Muscle of arm (tissue), 12 donors: ENCODE results near the gene SLC35A4. TPM values are rescaled to one million over a fixed set of nuclear protein-coding genes. Genes with fewer than 3 reads are reported as not detected.
A peak's percentile ranks its signal among the peaks of the same experiment; 100 is the strongest.
"Not testable (repeated sequence)": the region's sequence is repeated elsewhere in the genome, so short reads cannot be mapped to it uniquely, and the experiment has no call there.

Experiments
- DNase-seq: peaks from one replicate; pipeline ENCODE4 v3.0.0-alpha.2; 2013
- polyA plus RNA-seq, 12 donors: library from polyadenylated mRNA; unstranded; fragments of 120-200 nt; gene quantifications; one replicate each; pipeline ENCODE4 v1.2.1, GENCODE V29; 2013; ENCODE audit not compliant: insufficient read length in 12 of 12

SLC35A4 gene
- polyA plus RNA-seq, 12 donors = 35.4 to 65.9 (median 56.3) TPM; not detected in 1

DNA sequence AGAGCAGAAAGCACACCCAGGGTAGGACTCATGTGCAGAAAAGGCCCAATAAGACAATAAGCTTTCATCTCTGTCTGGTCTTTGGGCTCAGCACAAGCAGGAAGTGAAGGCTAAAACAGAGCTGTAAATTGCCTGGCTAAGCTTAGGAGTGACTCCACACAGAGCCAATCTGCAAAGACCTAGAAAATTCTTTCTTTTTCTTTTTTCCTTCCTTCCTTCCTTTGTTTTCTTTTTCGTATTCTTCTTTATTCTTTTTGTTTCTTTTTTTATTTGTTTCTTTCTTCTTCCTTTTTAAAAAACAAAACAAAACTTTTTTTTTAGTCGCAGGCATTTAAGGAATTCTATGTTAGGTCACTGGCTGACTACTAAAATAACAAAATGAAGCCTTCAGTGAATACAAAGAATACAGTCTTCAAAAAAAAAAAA, 12.2 kb downstream of the SLC35A4 start:
- DNase-seq = no peak

DNA sequence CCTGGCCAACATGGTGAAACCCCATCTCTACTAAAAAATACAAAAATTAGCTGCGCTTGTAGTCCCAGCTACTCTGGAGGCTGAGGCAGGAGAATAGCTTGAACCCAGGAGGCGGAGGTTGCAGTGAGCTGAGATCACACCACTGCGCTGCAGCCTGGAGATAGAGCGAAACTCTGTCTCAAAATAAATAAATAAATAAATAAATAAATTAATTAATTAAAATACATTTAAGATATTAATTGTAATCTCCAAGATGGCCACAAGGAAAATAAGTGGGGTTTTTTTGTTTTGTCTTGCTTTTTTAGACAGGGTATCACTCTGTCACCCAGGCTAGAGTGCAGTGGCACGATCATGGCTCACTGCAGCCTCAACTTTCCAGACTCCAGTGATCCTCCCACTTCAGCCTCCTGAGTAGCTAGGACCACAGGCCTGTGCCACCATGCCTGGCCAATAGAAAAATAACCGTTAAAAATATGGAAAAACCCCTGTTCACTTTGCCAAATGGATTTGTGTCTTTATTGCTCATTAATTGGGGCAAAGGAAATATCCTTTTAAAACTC, 14.6 kb downstream of the SLC35A4 start:
- DNase-seq = not testable (repeated sequence)

DNA sequence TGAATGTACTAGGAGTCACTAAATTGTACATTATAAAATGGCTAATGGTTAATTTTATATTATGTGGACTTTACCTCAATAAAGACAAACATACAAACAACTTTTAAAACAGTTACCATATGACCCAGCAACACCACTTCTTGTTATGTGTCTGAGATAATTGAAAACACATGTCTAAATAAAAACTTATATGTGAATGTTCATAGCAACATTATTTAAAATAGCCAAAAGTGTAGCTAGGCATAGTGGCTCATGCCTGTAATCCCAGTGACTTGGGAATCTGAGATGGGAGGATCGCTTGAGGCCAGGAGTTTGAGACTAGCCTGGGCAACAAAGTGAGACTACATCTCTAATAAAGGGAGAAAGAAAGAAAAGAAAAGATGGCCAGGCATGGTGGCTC, 22.9 kb downstream of the SLC35A4 start:
- DNase-seq = no peak

DNA sequence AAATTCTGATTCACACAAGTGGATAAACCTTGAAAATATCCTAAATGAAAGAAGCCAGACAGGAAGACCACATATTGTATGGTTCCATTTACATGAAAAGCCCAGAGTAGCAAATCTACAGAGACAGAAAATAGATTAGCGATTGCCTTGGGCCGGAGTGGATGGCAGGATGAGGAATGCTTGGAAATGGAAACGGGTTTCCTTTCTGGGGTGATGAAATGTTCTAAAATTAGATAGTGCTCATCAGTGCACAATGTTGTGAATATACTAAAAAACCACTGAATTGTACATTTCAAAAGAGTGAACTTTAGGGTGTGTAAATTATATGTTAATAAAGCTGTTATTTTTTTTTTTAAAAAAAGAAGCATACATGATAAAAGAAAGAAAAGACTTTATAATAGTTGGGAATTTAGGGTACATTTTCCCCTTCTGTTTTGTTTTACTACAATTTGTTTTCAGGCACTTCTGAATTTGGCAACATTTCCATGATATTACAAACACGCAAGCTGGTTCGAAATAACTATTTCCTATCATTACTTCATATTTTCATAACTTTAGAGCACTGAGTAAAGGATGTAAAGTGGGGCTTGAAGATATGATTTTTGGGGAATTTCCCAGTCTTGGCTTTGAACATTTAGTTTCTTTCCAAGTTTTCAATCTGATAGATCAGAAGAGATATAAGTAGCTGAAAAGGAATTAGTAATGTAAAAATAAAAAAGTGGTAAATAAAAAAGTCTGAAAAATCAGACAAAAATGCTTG, 23.9 kb downstream of the SLC35A4 start:
- DNase-seq = no peak

DNA sequence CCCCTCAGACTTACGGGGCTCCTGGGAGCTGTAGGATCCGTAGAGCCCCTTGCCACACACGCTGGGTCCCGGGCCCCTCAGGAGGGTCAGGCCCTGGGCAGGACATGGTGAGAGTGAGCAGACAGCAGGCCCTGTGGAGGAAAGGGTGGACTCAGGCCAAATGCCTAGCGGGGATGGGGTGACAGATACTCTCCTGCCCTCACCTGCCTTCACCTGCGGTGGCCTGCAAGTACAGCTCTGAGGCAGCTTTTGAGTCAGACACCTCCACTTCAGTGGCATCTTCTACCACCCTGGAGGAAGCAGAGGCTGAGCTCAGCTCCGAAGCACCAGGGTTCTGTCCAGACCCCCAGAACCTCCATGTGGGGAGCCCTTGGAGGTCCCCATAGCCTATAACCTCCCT, 26.2 kb downstream of the SLC35A4 start:
- no peak for DNase-seq

DNA sequence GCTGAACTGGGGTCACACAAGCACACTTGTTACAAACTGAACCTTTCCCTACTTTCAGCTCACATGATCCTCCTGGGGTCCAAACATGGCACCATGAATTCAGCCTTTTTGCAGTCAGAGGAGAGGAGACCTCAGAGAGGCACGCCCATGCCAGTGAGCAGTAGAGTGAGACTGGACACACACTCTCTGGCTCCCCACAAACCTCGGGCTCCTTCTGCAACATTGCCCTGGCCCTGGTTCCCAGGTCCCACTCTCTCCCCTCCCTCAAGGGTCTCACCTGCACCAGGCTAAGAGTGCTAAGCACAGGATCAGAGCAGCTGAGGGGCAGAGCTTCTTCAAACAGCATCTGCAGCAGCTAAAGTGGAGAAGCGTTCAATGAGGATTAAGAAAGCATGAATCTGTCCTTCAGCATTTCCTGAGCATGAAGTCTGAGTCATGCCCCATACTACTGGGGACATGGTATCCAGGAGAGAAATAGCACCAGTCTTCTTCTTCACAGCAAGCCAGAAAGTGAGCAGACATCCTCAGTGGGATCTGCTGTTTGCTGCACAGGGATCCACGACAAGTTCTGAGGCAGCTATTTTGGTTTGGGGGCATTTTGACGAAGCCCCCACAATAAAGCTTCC, 27.2 kb downstream of the SLC35A4 start:
- no peak for DNase-seq

DNA sequence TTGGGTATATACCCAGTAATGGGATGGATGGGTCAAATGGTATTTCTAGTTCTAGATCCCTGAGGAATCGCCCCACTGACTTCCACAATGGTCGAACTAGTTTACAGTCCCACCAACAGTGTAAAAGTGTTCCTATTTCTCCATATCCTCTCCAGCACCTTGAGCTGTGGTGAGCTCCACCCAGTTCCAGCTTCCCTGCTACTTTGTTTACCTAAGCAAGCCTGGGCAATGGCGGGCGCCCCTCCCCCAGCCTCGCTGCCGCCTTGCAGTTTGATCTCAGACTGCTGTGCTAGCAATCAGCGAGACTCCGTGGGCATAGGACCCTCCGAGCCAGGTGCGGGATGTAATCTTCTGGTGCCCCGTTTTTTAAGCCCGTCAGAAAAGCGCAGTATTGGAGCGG, 28.4 kb downstream of the SLC35A4 start:
- not testable (repeated sequence) for DNase-seq

DNA sequence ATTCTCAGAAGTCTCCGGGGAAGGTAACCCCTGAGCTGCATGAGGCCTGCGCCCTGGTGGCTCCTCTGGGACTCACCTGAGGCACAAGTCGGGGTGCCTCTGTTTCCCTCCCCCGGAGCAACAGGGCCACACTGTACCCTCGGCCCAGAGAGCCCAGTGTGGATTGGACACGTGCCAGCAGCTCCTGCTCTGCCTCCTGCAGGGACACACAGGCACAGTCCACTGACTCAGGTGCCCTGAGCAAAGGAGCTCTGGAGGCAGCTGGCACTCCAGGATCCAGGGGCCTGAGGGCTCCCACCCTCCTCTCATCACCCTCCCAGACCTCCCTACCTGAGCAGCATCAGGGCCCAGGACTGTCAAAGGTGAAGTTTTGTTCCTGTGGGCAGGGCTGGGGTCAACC, 29.5 kb downstream of the SLC35A4 start:
- DNase-seq = no peak

DNA sequence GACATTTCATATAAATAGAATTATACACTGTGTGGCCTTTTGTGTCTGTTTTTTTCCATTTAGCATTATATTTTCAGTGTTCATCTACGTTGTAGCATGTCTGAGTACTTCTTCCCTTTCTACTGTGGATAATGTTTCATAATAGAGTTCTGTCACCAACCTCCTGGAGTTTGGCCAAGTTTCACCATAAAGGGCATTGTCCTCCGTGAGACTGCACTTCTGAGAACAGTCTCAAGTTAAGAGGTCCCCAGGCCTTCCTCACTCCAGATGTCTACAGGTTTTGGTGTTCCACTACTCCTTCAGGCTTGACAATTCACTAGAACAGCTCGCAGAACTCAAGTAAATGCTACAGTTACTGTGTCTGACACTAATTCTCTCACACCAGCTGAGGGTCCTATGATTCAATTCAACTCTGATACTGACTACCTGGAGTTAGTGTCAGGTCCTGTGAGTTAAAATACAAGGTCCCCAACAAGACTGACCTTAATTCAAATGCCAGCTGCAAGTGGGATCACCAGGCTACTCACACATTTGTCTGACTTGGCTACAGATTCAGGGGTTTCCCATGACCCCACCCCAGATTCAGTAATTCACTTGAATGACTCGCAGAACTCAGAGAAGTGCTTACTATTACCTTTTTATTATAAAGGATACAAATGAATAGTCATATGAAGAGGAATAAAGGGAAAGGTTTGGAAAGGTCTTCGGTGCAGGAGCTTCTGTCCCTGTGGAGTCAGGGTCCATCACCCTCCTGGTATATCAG, 31.1 kb downstream of the SLC35A4 start:
- peak; percentile 37 for DNase-seq

DNA sequence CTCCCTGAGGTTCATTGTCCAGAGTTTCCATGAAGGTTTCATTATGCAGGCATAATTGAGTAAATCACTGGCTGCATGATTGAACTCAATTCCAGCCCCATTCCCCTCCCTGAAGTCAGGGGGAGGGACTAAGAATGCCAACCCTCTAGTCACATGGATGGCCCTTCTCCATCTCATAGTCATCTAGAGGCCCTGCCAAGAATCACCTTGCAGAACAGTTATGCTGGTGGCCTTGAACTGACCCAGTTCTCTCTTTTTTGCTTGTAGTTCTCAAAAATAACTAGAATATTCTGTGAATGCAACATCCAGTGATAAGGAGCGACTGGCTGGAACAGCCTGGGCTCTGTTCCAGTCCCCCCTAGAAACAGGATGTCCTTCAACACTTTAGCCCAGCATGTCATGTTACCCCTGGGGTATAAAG, 31.7 kb downstream of the SLC35A4 start:
- DNase-seq = no peak

DNA sequence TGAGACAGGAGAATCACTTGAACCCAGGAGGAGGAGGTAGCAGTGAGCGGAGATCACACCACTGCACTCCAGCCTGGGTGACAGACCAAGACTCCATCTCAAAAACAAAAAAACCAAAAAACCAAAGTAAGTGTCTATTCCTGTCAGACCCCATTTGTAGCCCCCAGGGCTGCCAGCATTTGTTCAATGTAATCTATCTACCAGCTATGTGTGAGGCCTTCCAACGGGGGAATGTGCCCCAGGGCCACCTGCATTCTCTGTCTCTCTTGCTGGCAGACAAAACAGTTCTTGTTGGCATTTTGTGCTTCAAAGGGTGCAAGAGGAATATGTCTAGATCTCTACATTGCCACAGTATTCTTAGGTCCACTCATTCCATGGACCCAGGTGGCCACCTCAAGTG, 34.2 kb downstream of the SLC35A4 start:
- no peak for DNase-seq

DNA sequence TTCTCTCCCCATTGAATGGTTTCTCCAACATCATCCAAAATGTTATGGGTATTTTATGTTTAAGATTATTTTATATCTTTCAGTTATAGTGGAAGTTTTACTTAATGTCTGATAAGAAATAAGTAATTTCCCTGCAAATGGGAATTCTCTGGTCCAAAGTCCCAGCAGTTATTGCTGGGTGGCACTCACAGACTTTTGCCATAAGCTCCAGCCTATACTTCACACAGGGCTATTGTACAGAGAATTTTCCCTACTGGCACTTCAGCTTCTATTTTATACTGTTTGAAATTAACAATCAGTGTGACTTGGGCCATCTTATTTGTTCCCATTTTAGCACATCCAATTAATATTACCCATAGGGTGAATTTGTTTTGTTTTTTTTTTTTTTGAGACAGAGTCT, 35.5 kb downstream of the SLC35A4 start:
- no peak for DNase-seq

DNA sequence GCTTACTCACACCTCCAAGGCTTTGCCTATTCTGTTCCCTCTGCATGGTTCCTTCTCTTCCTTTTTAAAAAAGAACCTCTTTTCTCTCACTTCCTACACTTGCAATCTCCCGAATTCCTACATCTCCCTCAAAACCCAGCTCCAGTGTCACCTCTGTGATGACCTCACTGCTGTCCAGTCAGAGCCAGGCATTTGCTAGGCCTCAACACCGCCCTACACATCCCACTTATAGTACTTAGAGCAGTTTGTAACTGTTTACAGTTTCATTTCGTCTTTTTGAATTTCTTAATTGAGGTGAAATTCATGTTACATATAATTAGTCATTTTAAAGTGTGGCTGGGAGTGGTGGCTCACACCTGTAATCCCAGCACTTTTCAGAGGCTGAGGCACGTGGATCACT, 37.5 kb downstream of the SLC35A4 start:
- no peak for DNase-seq

DNA sequence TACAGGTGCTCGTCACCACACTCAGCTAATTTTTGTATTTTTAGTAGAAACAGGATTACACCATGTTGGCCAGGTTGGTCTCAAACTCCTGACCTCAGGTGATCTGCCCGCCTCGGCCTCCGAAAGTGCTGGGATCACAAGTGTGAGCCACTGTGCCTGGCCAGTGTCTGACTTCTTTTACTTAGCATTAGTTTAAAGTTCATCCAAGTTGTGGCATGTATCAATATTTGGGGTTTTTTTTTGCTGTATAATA, 38.7 kb downstream of the SLC35A4 start:
- not testable (repeated sequence) for DNase-seq

DNA sequence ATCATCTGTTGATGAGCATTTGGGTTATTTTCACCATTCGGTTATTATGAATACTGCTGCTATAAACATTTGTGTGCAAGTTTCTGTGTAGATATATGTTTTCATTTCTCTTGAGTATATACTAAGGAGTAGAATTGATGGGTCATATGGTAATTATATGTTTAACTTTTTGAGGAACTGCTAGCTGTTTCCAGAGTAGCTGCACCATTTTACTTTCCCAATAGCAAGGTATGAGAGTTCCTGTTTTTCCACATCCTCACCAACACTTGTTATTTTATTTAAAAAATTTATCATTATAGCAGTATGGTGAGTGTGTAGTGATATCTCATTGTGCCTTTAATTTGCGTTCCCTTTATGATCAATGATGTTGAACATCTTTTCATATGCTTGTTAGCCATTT, 39.1 kb downstream of the SLC35A4 start:
- no peak for DNase-seq

DNA sequence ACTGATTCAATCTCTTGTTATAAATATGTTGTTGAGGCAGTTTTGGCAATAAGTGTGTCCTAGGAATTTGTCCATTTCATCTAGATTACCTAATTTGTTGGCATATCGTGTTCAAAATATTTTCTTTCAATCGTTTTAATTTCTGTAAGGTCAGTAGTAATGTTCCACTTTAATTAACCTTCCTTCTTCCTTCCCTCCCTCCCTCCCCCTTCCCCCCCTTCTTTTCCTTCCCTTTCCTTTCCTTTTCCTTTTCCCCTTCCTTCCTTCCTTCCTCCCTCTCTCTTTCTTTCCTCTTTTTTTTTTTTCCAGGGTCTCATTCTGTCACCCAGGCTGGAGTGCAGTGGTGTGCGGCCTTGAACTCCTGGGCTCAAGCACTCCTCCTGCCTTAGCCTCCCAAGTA, 41.3 kb downstream of the SLC35A4 start:
- no peak for DNase-seq

DNA sequence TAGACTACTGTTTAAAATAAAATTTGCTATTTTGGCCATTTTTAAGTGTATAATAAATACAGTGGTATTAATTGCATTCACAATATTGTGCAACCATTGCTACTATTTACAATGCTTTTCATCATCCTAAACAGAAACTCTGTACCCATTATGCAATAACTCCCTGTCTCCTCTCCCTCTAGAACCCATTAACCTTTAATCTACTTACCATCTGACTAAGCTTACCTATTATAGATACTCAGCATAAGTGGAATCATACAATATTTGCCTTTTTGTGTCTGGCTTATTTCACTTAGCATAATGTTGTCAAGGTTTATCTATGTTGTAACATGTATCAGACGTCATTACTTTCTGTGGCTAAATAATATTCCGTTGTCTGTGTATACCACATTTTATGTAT, 42.4 kb downstream of the SLC35A4 start:
- DNase-seq = no peak

DNA sequence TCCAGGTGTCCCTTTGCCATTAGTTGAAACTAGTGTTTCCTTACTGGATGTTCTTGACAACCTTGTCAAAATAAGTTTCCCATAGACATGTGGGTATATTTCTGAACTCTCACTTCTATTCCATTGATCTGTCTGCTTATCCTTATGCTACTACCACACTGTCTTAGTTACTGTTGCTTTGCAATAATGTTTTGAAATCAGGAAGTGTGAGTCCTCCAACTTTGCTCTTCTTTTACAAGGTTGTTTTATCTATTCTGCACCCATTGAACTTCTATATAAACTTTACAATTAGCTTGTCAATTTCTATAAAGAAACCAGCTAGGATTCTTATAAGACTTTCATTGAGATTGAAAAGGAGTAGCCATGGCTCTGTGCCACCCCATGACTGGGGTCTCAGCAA, 44.1 kb downstream of the SLC35A4 start:
- no peak for DNase-seq

DNA sequence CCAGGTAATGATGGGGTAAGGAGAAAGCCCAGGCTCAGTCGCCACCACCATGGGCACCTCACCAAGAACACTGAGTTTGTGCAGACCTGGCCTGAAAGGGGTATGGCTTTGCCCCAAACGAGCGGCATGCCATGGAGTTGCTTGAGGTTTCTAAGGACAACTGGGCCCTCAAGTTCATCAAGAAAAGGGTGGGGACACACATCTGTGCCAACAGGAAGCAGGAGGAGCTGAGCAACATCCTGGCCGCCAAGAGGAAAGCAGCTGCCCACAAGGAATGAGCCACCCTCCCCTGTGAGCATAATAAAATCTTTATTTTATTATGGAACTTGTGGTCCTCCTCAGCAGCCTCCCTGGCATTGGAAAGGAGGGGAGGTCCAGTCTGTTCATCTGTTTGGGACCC, 44.5 kb downstream of the SLC35A4 start:
- no peak for DNase-seq

DNA sequence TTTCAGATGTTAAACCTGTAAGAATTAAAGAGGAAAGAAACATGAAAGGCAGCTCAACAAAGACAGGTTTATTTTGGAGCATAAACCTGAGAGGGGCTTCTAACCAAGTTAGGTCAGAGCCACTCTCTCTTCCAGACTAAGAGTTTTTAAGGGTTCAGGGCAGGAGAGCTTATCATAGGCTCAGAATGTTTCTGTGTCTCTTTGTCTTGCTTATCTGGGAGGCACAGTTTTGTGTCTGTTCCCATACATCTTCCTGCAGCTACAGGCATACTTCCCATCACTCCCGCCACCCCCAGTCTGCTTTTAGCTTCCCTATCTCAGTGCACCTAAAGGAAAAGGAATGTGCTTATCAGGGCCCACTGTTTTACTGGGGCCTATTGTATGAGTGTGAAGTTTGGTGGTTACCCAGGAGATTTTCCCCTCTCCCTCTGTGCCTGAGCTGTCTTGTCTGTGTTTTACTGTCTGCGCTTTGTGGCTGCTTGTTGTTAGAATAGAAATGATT, 46.4 kb downstream of the SLC35A4 start:
- DNase-seq = no peak
